ENCODE results near the gene SC5D. TPM values are rescaled to one million over a fixed set of nuclear protein-coding genes. Genes with fewer than 3 reads are reported as not detected.

Gene SC5D
- polyA plus RNA-seq, 1 donor from 2014 or later, result 75.7 TPM

GRCh38 chr11:121337078-121337477 is 44.5 kb downstream of the SC5D start:
- Histone ChIP-seq H3K9ac (ENCODE audit: low read length) (no peak overlapping the region), H3K4me3 (ENCODE audit: low read length) (no peak overlapping the region), H3K9me2 (ENCODE audit: insufficient read depth, low read length) (no peaks in the 10 kb centered on the region), H3F3A (ENCODE audit: insufficient read depth, low read length, poor library complexity, severe bottlenecking) (no peaks in the 10 kb centered on the region), H3K27me3 (ENCODE audit: insufficient read depth, low read depth, low read length) (no peaks in the 10 kb centered on the region), H3K27ac (ENCODE audit: low read length) (no peak overlapping the region), H3K4me2 (ENCODE audit: low read length) (no peak overlapping the region), H3K36me3 (ENCODE audit: insufficient read depth, low read length) (no peaks in the 10 kb centered on the region), H3K79me2 (replicated peaks; ENCODE audit: insufficient read depth, low read length) (no peaks in the 10 kb centered on the region), H2AFZ (ENCODE audit: low read depth, low read length) (no peak overlapping the region), H4K20me1 (ENCODE audit: insufficient read depth) (no peaks in the 10 kb centered on the region), H3K9me3 (ENCODE audit: low read length) (no peaks in the 10 kb centered on the region)
- no peak for TF ChIP-seq CTCF (IDR thresholded peaks at IDR 0.05; ENCODE audit: poor library complexity, severe bottlenecking)
- no peak for TF ChIP-seq POLR2AphosphoS5 (IDR thresholded peaks at IDR 0.05)
- no peak for TF ChIP-seq EZH2 (IDR thresholded peaks at IDR 0.05; ENCODE audit: borderline replicate concordance, insufficient read depth, low read length, poor library complexity, severe bottlenecking)
- TF ChIP-seq REST (IDR thresholded peaks at IDR 0.05; ENCODE audit: borderline replicate concordance), result no peak
- no peak for TF ChIP-seq MXI1 (conservative IDR thresholded peaks at IDR 0.05; ENCODE audit: poor library complexity, severe bottlenecking)
- no peak for TF ChIP-seq EP300 (conservative IDR thresholded peaks at IDR 0.05; ENCODE audit: poor library complexity, severe bottlenecking)
- TF ChIP-seq TAF1 (IDR thresholded peaks at IDR 0.05; ENCODE audit: low read depth), result no peak

- Histone ChIP-seq H3K27ac (ENCODE audit: low read length) (no peak overlapping the region), H3F3A (ENCODE audit: insufficient read depth, low read length, poor library complexity, severe bottlenecking) (no peaks in the 10 kb centered on the region), H3K4me3 (ENCODE audit: low read length) (no peak overlapping the region), H3K79me2 (replicated peaks; ENCODE audit: insufficient read depth, low read length) (no peaks in the 10 kb centered on the region), H3K4me2 (ENCODE audit: low read length) (no peak overlapping the region), H3K36me3 (ENCODE audit: insufficient read depth, low read length) (no peaks in the 10 kb centered on the region), H4K20me1 (ENCODE audit: insufficient read depth) (no peaks in the 10 kb centered on the region), H3K9ac (ENCODE audit: low read length) (no peak overlapping the region), H2AFZ (ENCODE audit: low read depth, low read length) (no peak overlapping the region), H3K9me3 (ENCODE audit: low read length) (no peaks in the 10 kb centered on the region), H3K27me3 (ENCODE audit: insufficient read depth, low read depth, low read length) (no peaks in the 10 kb centered on the region), H3K9me2 (ENCODE audit: insufficient read depth, low read length) (no peaks in the 10 kb centered on the region)
- no peak for TF ChIP-seq EZH2 (IDR thresholded peaks at IDR 0.05; ENCODE audit: borderline replicate concordance, insufficient read depth, low read length, poor library complexity, severe bottlenecking)
- no peak for TF ChIP-seq POLR2AphosphoS5 (IDR thresholded peaks at IDR 0.05)
- no peak for TF ChIP-seq TAF1 (IDR thresholded peaks at IDR 0.05; ENCODE audit: low read depth)
Measured at GRCh38 chr11:121337740-121338272, 45.2 kb downstream of the SC5D start.

- Histone ChIP-seq H3K27me3 (ENCODE audit: insufficient read depth, low read depth, low read length) (no peaks in the 10 kb centered on the region), H3K4me3 (ENCODE audit: low read length) (no peak overlapping the region), H3K9ac (ENCODE audit: low read length) (no peak overlapping the region), H3K4me2 (ENCODE audit: low read length) (no peak overlapping the region), H3K9me2 (ENCODE audit: insufficient read depth, low read length) (no peaks in the 10 kb centered on the region), H3K27ac (ENCODE audit: low read length) (no peak overlapping the region), H3K36me3 (ENCODE audit: insufficient read depth, low read length) (no peaks in the 10 kb centered on the region), H4K20me1 (ENCODE audit: insufficient read depth) (no peaks in the 10 kb centered on the region), H3F3A (ENCODE audit: insufficient read depth, low read length, poor library complexity, severe bottlenecking) (no peaks in the 10 kb centered on the region), H3K9me3 (ENCODE audit: low read length) (no peaks in the 10 kb centered on the region), H2AFZ (ENCODE audit: low read depth, low read length) (no peak overlapping the region), H3K79me2 (replicated peaks; ENCODE audit: insufficient read depth, low read length) (no peaks in the 10 kb centered on the region)
- TF ChIP-seq POLR2AphosphoS5 (IDR thresholded peaks at IDR 0.05), result no peak
- TF ChIP-seq RAD21 (conservative IDR thresholded peaks at IDR 0.05), result no peak
- TF ChIP-seq EP300 (conservative IDR thresholded peaks at IDR 0.05; ENCODE audit: poor library complexity, severe bottlenecking), result no peak
- TF ChIP-seq EZH2 (IDR thresholded peaks at IDR 0.05; ENCODE audit: borderline replicate concordance, insufficient read depth, low read length, poor library complexity, severe bottlenecking), result no peak
- TF ChIP-seq REST (IDR thresholded peaks at IDR 0.05; ENCODE audit: borderline replicate concordance), result no peak
- no peak for TF ChIP-seq SMC3 (conservative IDR thresholded peaks at IDR 0.05; ENCODE audit: poor library complexity)
- no peak for TF ChIP-seq TAF1 (IDR thresholded peaks at IDR 0.05; ENCODE audit: low read depth)
- no peak for TF ChIP-seq CTCF (IDR thresholded peaks at IDR 0.05; ENCODE audit: poor library complexity, severe bottlenecking)
- TF ChIP-seq MXI1 (conservative IDR thresholded peaks at IDR 0.05; ENCODE audit: poor library complexity, severe bottlenecking), result no peak
Measured at GRCh38 chr11:121338536-121338935, 46.0 kb downstream of the SC5D start.
